ENCODE results near the gene MNX1.

MNX1 gene

DNA sequence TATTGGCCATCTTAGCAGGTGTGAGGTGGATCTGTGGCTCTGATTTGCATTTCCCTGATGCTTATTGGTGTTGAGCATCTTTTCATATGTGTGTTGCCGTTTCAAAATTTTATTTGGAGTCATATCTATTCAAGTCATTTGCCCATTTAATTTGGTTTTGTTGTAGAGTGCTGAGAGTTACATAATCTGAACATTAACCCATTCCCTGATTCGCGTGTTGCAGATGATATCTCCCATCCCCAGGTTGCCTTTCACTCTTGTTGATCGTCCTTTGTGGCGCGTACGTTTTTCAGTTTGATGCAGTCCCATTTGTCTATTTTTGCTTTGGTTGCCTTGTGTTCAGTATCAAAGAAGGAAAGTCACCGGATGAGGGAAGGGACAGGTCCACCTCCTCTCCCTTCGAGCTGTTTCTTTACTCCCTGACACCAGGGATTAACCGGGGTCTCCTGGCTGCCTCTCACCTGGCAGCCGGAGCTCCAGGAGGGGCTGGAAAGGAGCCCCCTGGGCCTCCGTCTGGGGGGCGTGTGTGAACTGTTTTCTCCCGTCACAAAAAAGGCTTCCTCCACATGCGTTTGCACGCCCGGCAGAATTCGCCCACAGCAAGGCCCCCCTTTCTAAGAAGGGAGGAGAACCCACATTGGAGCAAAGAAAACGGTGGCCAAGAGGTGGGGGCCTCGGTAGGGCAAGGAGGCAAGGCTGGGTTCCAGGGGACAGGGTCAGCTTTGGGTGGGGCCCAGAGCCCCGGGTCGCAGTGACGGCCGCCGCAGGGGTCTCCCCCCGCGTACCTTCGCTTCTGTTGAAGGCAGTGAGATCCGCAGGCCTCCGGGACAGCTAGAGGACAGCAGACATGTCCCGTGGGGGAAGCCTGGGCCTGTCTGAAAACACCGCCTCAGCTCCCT lies 8.3 kb downstream of the MNX1 start:
- DNase-seq (ENCODE audit: low spot score), result no peak

DNA sequence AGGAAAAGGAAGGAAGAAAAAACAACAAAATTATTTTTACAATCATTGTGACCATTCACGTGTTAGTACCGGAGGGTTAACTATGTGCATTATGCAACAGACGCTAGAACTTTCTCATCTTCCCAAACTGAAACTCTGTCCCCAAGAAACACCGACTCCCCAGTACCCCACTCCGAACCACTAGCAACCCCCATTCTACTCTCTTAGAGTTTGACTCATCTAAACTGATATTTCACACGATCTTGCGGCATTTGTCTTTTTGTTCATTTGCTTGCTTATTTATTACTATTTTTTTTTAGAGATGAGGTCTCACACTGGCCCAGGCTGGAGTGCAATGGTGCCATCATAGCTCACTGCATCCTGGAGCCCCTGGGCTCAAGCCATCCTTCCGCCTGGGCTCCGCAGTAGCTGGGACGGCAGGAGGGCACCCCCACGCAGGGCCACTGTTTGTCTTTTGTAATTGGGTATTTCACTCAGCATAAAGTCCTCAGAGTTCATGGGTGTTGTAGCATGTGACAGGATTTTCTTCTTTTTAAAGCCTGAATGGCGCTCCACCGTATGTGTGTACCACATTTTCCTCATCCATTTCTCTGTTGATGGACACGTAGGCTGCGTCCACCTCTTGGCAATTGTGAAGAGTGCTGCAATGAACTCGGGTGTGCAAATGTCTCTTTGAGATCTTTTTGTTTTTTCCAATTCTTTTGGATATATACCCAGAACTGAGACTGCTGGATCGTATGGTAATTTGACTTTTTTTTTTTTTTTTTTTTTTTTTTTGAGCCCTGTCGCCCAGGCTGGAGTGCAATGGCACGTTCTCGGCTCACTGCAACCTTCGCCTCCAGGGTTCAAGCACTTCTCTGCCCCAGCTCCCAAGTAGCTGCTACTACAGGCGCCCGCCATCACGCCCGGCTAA lies 9.5 kb downstream of the MNX1 start:
- no peak for DNase-seq (ENCODE audit: low spot score)

DNA sequence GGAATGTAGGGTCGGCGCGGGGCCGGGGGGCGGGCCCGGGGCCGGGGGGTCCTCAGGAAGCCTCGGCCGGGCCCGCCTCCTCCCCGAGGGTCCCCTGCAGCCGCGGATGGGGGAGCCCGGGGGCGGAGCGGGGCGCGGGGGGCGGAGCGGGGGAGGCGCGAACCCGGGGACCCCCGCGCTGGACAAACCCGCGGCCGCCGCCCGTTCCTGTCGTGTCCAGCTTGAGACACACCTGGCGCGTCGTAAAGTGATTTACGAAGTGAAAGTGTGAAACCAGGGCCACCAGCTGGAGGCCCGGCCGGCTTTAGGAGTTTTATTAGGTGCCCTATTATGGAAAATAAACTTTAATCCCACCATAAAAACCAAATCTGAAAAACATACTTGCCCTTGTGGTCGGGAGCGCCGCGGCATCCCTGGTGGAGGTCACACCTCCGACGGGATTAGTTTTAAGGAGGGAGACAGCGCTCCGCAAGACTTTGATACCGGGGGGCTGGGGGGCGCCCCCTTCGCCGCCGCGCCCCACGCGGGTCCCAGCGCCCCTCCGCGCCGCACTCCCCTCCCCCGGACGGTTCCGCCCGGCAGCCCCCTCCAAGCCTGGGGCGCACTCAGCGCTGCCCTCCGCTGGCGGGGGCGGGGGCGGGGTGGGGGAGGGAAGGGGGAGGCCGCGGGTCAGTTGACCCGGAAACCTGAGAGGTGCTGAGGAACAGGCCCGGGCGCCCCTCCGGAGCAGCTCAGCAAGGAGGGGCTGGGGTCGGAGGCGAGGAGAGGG lies 10.3 kb downstream of the MNX1 start:
- no peak for DNase-seq (ENCODE audit: low spot score)

DNA sequence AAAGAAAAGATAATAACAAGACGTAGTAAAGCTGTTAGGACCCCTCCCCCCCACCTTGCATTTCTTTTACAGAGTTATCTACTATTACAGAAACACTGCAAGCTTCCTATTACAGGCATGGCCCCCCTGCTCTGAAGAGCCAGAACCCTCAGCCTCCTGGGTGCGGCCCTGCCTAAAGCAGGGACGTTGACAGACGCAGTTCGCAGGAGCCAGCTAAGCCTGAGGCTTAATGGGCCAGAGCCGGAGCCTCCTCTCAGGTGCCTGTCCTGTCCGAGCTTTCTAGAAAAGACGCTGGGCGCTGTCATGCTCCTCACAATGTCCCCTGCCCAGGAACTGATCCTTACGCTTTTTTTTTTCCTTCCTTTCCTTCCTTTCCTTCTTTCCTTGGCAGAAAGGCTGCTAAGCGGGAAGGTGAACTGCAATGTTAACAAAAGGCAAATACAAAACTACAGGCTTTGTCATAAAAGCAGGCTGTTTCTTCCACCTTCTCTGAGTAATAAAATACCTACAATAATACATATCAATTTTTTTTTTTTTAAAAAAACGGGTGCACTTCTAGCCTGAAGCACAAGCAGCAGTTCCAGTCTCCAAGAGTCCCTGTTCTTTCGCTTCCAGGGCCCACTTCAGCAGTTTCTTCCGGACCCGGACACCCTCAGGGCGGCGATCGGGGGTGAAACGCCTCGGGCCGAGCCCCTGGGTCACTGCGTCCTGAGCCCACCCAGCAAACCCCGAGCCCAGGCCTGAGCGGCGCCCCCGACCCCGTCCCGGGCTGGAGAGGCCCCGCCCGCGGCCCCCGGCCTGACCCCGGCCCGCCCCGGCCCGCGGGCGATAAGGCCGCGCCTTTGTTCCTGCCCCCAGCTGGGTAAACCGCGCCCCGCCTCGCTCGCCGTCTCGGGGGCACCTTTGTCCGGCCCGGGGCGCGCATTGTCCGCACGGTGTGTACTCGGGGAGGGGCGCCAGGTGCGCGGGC lies 11.2 kb downstream of the MNX1 start:
- DNase-seq (ENCODE audit: low spot score), result no peak

DNA sequence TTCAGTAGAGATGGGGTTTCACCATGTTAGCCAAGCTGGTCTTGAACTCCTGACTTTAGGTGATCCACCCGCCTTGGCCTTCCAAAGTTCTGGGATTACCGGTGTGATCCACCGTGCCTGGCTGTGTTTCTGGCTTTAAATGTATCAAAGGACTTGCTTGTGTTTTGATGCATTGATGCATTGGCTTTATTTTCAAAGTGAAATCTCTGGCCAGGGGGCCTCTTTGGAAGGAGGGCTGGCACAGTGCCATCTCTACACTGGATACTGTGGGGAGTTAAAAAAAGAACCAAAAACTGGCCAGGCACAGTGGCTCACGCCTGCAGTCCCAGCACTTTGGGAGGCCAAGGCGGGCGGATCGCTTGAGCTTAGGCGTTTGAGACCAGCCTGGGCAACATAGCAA lies 16.0 kb downstream of the MNX1 start:
- no peak for DNase-seq (ENCODE audit: low spot score)

DNA sequence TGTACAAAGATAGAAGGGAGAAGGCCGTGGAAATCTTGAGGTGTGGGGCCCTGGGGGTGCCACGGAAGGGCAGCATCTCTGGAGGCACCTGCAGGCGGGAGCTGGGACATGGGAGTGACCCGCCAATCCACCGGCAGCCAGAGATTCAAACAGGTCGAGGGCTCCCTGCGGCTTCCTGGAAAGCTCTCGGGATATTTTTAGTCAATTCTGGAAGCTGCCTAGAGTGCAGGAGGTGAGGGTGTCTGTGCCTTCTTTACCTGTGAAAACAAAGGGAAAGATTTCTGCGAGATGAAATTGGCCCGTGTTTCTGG lies 16.6 kb downstream of the MNX1 start:
- no peak for DNase-seq (ENCODE audit: low spot score)

DNA sequence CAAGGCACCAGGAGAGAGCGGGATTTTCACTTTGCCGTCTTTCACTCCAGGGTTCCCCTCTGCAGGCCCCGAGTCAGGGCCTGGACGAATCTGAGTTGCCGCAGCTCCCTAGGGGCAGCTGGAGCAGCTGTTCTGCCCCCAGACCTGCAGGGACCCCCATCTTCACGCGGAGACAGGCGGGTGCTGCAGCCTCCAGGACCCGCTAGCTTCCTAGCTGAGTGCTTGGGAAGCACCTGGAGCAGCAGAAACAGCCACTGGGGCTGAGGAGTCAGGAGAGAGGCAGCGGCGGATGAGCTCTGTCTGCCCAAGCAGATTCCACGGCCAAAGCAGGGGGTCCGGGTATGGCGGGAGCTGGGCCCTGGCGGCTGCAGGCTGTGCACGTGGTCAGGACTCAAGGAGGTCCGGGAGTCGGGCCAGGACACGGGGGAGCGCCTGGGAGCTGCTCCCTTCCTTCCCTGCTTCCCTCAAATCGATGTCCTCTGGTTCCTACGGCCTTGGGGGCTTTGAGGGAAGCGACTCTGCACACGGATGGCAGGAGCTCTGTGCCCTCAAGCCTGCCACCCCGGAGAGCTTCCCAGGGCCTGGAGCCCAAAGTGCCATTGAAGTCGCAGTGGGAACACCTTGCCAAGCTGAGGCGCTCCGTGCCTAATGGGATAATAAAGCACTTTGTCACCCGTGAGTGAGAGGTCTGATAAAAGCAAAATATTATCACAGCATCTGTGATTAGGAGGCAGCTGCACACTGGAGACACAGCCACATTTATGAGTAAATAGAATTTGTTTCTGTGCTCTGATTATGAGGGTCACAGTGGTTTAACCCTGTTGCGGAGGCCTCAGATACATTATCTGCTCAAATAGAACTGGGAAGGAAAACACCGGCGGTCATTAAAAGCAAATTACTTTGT lies 17.2 kb downstream of the MNX1 start:
- no peak for DNase-seq (ENCODE audit: low spot score)

DNA sequence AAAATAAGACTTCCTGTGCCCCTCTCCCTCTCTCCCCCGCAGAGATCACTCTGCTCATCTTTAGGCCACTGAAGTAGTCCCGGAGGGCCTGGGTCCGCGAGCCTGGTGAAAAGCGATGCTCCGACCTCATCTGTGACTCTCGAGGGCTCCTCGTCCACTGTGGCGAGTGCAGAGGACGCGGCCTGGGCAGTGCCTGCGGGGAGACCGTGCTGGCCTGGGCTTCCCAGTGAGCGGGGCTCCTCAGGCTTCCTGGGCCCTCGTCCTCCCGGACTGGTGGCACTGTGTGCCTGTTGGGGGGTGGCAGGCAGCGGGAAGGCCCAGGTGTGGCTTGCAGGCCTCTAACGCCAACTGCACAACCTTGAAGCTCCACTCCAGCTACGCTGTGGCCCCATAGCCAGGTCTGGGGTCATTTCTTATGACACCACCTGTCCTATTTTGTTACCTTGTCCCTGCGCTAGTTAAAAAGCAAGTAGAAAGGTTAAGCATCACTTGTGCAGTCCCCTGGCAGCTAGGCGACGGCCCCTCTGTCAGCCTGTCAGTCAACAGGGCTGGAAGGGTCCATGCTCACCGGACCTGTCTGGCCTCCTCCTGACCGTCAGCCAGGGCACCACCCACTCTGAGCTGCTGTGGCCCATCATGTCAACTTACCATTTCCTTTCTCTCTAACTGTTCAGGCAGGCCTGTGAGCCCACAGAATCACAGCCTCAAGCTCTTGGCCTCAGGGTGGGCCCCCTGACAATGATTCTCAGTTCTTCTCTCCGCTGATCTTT lies 20.5 kb downstream of the MNX1 start:
- DNase-seq (ENCODE audit: low spot score), result no peak

DNA sequence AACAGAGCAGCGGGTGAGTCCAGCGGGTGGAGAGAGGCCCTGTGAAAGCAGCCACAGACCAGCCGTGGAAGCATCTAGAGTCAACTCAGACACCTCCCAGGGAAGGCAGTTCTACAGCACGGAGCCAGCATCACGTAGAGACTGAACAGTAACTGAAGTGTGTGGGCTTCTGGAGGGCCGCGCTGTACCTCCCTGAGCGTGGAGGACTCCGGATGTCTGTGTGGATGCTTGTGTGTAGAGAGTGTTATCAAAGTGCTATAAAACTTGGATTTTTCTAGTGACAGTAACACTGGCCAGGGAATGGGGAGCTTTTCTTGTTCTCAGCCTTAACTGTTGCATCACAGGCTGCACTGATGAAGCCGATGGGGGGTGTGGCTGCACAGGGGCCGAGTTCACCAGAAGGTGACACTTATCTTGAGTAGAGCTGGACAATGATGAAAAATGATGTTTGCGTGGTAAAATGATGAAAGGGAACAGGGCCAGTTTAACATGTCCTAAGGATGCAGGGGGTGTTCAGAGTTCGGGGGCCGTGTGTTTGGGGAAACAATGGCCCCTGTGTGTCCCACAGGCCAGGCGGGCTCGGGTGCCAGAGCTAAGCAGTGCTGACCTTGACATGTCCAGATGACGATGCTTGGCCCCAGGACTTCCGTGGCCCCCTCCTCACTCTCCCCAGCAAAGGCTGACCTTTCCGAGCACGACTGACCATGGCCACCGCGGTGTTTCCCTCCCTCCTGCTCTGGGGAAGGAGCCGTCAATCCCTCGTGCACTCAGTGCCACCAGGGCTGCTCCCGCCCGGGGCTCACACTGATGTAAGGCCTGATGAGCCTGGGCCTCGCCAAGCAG lies 21.9 kb downstream of the MNX1 start:
- no peak for DNase-seq (ENCODE audit: low spot score)

DNA sequence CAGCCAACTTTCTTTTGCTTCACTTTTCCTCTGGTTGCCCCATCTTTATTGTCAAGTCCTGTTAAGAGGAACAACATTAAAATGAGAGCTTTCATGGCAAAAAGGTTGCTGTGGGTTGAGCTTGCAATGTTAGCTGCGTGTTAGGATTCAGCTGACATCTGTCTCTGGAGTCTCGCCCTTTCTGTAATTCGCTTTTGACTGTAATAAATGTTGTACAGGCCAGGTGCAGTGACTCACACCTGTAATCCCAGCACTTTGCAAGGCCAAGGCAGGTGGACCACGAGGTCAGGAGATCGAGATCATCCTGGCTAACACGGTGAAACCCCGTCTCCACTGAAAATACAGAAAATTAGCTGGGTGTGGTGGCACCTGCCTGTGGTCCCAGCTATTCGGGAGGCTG lies 24.1 kb downstream of the MNX1 start:
- no peak for DNase-seq (ENCODE audit: low spot score)

DNA sequence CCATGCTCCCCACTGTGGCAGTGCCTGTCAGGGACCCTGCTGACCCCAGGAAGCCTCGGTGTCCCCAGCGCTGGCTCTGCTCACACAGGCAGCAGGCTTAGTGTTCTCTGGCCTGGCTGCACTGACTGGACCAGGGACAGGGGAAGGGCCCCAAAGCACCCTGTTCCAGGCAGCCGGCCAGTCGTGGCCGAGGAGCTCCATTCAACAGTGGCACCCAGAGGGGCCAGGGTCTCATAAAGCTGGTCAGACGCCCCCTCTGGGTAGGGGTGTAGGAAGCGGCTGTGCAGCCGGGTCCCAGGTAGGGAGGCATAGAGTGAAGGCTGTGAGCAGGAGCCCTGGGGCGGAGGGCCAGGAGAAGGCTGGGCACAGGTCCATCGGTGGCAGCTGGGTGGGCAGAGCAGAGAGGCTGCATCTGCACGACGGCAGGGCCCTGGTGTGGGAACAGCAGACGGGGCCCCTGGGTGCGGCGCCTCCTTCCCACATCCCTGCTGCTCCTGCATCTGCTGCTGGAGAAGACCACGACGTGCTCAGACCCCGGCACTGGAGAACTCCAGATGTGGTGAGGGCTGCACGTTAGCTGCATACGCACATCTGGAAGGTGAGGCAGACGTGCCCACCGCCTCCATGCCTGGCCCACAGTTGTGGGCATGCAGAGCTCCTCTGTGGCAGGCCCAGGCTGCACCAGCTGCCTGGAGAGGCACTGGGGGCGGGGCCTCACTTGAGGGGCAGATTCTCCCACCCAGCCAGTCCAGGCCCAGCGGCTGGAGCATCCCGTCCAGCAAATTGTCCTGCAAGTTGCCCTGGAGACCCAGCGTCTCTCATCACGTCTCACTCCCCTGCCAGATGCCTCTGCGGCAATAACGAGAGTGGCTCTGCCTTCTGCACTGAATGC lies 25.1 kb downstream of the MNX1 start:
- no peak for DNase-seq (ENCODE audit: low spot score)

DNA sequence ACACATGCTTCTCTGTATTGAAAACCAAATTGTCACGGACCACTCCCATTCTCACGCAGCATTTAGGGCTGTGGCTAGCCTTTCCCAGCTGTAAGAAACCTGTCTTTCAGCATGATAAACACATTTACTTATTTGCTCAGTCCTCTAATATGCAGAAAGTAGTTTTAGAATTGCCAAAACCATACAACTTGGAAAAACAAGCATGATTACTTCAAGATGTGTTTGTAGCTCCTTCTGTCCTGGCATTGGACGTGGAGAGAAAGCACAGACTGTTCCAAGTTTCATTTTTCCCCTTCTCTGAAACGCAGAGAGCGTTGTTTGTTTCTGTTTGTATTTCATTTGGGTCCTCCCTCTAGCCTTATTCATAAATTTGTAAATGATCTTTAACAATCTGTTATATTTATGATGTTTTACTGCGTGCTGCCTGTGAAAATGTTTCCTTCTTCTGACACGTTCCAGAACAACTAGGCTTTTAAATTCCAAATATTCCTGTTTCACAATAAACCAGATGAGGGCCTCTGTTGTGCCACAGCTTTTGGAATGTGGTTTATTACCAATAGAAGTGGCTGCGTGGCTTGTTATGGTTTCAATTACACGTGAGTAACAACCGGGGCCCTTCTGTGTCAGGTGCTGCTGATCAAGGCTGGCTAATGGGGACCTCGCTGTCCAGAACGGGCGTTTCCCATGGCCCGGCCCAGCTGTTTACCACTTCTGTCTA lies 26.1 kb downstream of the MNX1 start:
- DNase-seq (ENCODE audit: low spot score), result no peak

DNA sequence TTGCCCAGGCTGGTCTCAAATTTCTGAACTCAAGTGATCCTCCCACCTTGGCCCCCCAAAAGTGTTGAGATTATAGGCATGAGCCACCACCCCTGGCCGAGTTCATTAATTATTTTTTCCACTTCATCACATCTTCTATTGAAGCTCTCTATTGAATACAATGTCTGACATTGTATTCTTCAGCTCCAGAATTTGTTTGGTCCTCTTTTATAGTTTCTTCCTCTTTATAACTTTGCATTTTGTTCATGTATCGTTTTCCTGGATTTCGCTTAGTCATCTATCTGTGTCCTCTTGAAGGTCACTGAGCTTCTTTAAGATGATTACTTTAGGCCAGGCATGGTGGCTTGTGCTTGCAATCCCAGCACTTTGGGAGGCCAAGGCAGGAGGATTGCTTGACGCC lies 30.8 kb downstream of the MNX1 start:
- no peak for DNase-seq (ENCODE audit: low spot score)

DNA sequence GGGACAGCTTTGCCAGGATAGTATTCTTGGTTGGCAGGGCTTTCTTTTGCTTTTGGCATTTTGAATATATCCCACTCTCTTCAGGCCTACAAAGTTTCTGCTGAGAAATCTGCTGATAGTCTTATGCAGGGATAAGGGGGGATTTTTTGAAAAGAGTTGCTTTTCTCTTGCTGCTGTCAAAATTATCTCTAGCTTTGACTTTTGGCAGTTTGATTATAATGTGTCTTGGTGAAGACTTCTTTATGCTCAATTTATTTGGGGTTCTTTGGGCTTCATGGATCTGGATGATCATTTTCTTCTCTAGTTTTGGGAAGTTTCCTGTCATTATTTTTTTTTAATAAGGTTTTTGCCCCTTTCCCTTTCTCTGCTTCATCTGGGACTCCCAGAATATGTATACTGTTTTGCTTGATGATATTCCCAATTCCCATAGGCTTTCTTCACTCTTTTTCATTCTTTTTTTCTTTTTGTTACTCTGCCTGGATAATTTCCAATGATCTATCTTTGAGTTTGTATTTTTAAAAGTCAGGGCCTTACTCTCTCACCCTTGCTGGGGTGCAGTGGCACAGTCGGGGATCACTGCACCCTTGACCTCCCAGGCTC lies 31.4 kb downstream of the MNX1 start:
- no peak for DNase-seq (ENCODE audit: low spot score)

DNA sequence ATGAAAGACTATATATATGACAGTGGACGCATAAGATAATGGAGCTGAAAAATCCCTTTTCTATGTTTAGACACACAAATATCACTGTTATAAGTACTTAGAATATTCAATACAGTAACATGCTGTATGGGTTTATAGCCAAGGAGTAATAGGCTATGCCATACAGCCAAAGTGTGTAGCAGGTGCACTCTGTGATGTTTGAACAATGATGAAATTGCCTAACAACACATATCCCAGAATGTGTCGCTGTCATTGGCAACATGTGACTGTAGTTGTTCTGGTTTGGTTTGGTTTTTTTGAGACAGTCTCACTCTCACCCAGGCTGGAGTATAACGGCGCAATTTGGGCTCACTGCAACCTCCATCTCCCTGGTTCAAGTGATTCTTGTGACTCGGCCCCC lies 34.8 kb downstream of the MNX1 start:
- no peak for DNase-seq (ENCODE audit: low spot score)

DNA sequence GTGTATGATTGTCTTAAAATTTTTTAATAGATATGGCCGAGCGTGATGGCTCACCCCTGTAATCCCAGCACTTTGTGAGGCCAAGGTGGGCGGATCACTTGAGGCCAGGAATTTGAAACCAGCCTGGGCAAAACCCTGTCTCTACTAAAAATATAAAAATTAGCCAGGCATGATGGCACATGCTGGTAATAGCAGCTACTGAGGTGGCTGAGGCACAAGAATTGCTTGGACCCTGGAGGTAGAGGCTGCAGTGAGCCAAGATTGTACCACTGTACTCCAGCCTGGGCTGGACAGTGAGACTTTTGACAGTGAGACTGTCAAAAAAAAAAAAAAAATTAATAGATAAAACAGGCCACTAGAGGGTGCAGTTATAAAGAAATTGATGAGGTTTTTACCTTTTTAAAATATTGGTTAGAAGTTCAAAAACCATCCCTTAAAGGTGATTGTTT lies 40.5 kb downstream of the MNX1 start:
- DNase-seq (ENCODE audit: low spot score), result peak; percentile 24
